HepG2 (cell line): Measurements from ENCODE around the gene QPCT. TPM values are rescaled to one million over a fixed set of nuclear protein-coding genes. Genes with fewer than 3 reads are reported as not detected.
A peak's percentile ranks its signal among the peaks of the same experiment; 100 is the strongest.

ENCODE experiments used
- CHCHD3 ChIP-seq: sonication (generic); formaldehyde crosslinking; IDR thresholded peaks from 2 replicates; pipeline ENCODE4 v1.8.0; 2022; ENCODE audit warnings: mild to moderate bottlenecking, missing genetic modification reagents, moderate library complexity
- EEA1 ChIP-seq: sonication (generic); formaldehyde crosslinking; IDR thresholded peaks from 2 replicates; pipeline ENCODE4 v1.5.1; 2020; ENCODE audit warnings: mild to moderate bottlenecking, missing genetic modification reagents, borderline replicate concordance
- FIP1L1 ChIP-seq: fragments of 200-400 bp; formaldehyde crosslinking; IDR thresholded peaks from 2 replicates; pipeline ENCODE4 v1.6.1; 2018; ENCODE audit warnings: low read depth, mild to moderate bottlenecking, low read length, moderate library complexity, borderline replicate concordance; ENCODE audit not compliant: insufficient read depth
- GATAD1 ChIP-seq: IDR thresholded peaks from 2 replicates; pipeline ENCODE4 v1.6.1; 2016; ENCODE audit warnings: missing genetic modification reagents, missing compliant biosample characterization
- HDAC1 ChIP-seq: sonication (generic); formaldehyde crosslinking; IDR thresholded peaks from 2 replicates; pipeline ENCODE4 v1.5.1; 2020; ENCODE audit warnings: mild to moderate bottlenecking, missing genetic modification reagents
- HNRNPL ChIP-seq: fragments of 200-400 bp; formaldehyde crosslinking; IDR thresholded peaks from 2 replicates; pipeline ENCODE4 v1.6.1; 2017; ENCODE audit warnings: mild to moderate bottlenecking, low read depth, low read length
- IKZF1 ChIP-seq: fragments of 450-650 bp; IDR thresholded peaks from 2 replicates; pipeline ENCODE4 v1.7.1; 2016
- MLLT10 ChIP-seq: sonication (generic); formaldehyde crosslinking; IDR thresholded peaks from 2 replicates; pipeline ENCODE4 v1.4.0; 2020; ENCODE audit warnings: missing genetic modification reagents
- NR2C2 ChIP-seq: sonication (generic); formaldehyde crosslinking; IDR thresholded peaks from 2 replicates; pipeline ENCODE4 v1.4.0; 2020; ENCODE audit warnings: missing genetic modification reagents, mild to moderate bottlenecking, moderate library complexity, borderline replicate concordance
- RBFOX2 ChIP-seq: fragments of 200-400 bp; formaldehyde crosslinking; IDR thresholded peaks from 2 replicates; pipeline ENCODE4 v1.6.1; 2017; ENCODE audit warnings: low read depth, mild to moderate bottlenecking, low read length
- SIX1 ChIP-seq: sonication (generic); formaldehyde crosslinking; IDR thresholded peaks from 2 replicates; pipeline ENCODE4 v1.4.0; 2020; ENCODE audit warnings: missing genetic modification reagents, borderline replicate concordance
- SIX4 ChIP-seq: sonication (generic); formaldehyde crosslinking; IDR thresholded peaks from 2 replicates; pipeline ENCODE4 v1.4.0; 2020; ENCODE audit warnings: missing genetic modification reagents
- SKI ChIP-seq: fragments of 450-650 bp; IDR thresholded peaks from one replicate; pipeline ENCODE4 v1.6.1; 2018; ENCODE audit warnings: mild to moderate bottlenecking; ENCODE audit not compliant: partially characterized antibody
- SP4 ChIP-seq: sonication (generic); formaldehyde crosslinking; IDR thresholded peaks from 2 replicates; pipeline ENCODE4 v1.8.1; 2023; ENCODE audit warnings: mild to moderate bottlenecking, missing genetic modification reagents
- SP5 ChIP-seq: IDR thresholded peaks from 2 replicates; pipeline ENCODE4 v1.6.1; 2016; ENCODE audit warnings: low read depth, borderline replicate concordance
- TBX3 ChIP-seq: fragments of 450-650 bp; IDR thresholded peaks from 2 replicates; pipeline ENCODE4 v1.6.1; 2017; ENCODE audit warnings: antibody characterized with exemption, mild to moderate bottlenecking, inconsistent platforms, borderline replicate concordance
- TEAD3 ChIP-seq: optimal IDR thresholded peaks from 2 replicates; pipeline ENCODE3; 2016; ENCODE audit warnings: borderline replicate concordance
- ZC3H4 ChIP-seq: sonication (generic); formaldehyde crosslinking; IDR thresholded peaks from 2 replicates; pipeline ENCODE4 v1.4.0; 2020; ENCODE audit warnings: missing genetic modification reagents, borderline replicate concordance
- ZFP36 ChIP-seq: fragments of 150-350 bp; IDR thresholded peaks from 2 replicates; pipeline ENCODE4 v1.6.1; 2018; ENCODE audit warnings: borderline replicate concordance, low read length, low read depth; ENCODE audit not compliant: partially characterized antibody
- ZMYM3 ChIP-seq: sonication (generic); formaldehyde crosslinking; IDR thresholded peaks from 2 replicates; pipeline ENCODE4 v1.5.1; 2020; ENCODE audit warnings: mild to moderate bottlenecking, missing genetic modification reagents
- ZNF101 ChIP-seq: sonication (generic); formaldehyde crosslinking; IDR thresholded peaks from 2 replicates; pipeline ENCODE4 v1.4.0; 2020; ENCODE audit warnings: mild to moderate bottlenecking, low read depth, missing genetic modification reagents, borderline replicate concordance
- ZNF12 ChIP-seq: sonication (generic); formaldehyde crosslinking; IDR thresholded peaks from 2 replicates; pipeline ENCODE4 v1.5.0; 2020; ENCODE audit warnings: missing genetic modification reagents
- ZNF124 ChIP-seq: sonication (generic); formaldehyde crosslinking; IDR thresholded peaks from 2 replicates; pipeline ENCODE4 v1.4.0; 2020; ENCODE audit warnings: missing genetic modification reagents
- ZNF256 ChIP-seq: sonication (generic); formaldehyde crosslinking; conservative IDR thresholded peaks from 2 replicates; pipeline ENCODE4 v1.4.0; 2020; ENCODE audit warnings: missing genetic modification reagents
- ZNF274 ChIP-seq: sonication (generic); formaldehyde crosslinking; IDR thresholded peaks from 2 replicates; pipeline ENCODE4 v1.5.1; 2020; ENCODE audit warnings: mild to moderate bottlenecking, missing genetic modification reagents
- ZNF564 ChIP-seq: sonication (generic); formaldehyde crosslinking; IDR thresholded peaks from 2 replicates; pipeline ENCODE4 v1.8.1; 2023; ENCODE audit warnings: mild to moderate bottlenecking, missing genetic modification reagents
- ZNF674 ChIP-seq: sonication (generic); formaldehyde crosslinking; IDR thresholded peaks from 2 replicates; pipeline ENCODE4 v1.5.0; 2020; ENCODE audit warnings: low read depth, mild to moderate bottlenecking, missing genetic modification reagents
- ZNF746 ChIP-seq: sonication (generic); formaldehyde crosslinking; IDR thresholded peaks from 2 replicates; pipeline ENCODE4 v1.8.0; 2022; ENCODE audit warnings: mild to moderate bottlenecking, missing genetic modification reagents
- ZNF850 ChIP-seq: sonication (generic); formaldehyde crosslinking; conservative IDR thresholded peaks from 2 replicates; pipeline ENCODE4 v1.9.0; 2021; ENCODE audit warnings: mild to moderate bottlenecking, missing genetic modification reagents
- polyA plus RNA-seq, 8 experiments: library from polyadenylated mRNA; depleted of rRNA in 3 of 8; stranded (reverse) in 7 of 8; unstranded in 1 of 8; fragments of >200 nt; fragmentation: Illumina TruSeq in 4 of 8; extraction: Trizol in 4 of 8; gene quantifications; 2 replicates each; pipeline versions ENCODE4 v1.2.1 to v1.2.3, GENCODE V29; 2011 to 2016; ENCODE audit warnings: low read depth in 4 of 8, missing spikeins in 1 of 8, mixed read lengths in 1 of 8; ENCODE audit not compliant: insufficient read depth in 1 of 8
- total RNA-seq, 5 experiments: library from RNA; depleted of rRNA; stranded (reverse); fragments of >200 nt; fragmentation: Illumina TruSeq; extraction: Trizol; gene quantifications; 2 replicates each; pipeline ENCODE4 v1.2.3, GENCODE V29; 2016; ENCODE audit warnings: low read depth in 1 of 5
- TF ChIP-seq, protein P1 (sequence below), 2 experiments: fragments of 450-650 bp in 1 of 2; sonication (generic) in 1 of 2; formaldehyde crosslinking; IDR thresholded peaks; 2 replicates each; pipeline versions ENCODE4 v1.5.0 to v1.8.0; 2020 to 2022; ENCODE audit warnings: mild to moderate bottlenecking in 1 of 2, missing genetic modification reagents in 1 of 2
- TF ChIP-seq, protein P2 (sequence below): IDR thresholded peaks from 2 replicates; pipeline ENCODE4 v1.6.1; 2012; ENCODE audit warnings: inconsistent platforms
- TF ChIP-seq, protein P3 (sequence below): sonication (generic); formaldehyde crosslinking; IDR thresholded peaks from 2 replicates; pipeline ENCODE4 v1.8.1; 2023; ENCODE audit warnings: missing genetic modification reagents, mild to moderate bottlenecking, borderline replicate concordance

The QPCT gene
- total and polyA plus RNA-seq, 2 of the 13 experiments (the other 11 are each of a cell fraction or from before 2014, with no cell fraction given) = 0.77 to 1.2 TPM

DNA sequence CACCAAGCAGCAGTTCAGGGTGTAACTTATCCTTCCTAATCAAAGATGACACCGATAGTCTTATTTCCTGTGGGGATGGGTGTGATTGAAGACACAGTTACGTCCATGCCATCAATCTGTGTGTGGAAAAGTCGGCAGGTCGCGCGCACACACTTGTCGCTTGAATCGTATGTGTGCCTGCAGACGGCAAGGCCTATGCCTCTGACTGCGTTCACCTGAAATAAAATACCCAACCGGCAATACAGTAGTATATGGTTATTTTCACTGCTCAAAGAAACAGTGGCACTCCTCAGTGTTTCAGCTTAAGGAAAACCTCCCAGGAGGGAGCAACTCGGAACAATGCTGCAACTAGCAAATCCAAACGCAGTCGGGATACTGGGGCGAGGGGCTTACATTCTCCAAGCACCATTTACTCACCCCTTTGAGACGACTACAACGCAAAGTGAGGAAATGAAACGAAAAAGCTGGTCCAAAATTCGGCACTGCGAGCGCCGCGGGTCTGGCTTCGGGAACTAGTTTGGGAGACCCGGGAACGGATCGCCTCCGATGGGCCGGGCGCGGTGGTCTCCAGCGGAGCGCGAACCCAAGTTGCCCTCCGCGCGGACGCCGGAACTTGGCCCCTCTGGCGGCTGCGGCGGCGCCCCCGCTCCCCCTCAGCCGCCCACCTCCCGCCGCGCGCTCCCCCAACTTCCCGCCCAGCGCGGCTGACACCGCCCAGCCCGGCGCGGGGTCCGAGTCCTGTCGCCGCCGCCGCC, 20.5 kb upstream of the QPCT start (continued):
- TF ChIP-seq, protein P1, sequence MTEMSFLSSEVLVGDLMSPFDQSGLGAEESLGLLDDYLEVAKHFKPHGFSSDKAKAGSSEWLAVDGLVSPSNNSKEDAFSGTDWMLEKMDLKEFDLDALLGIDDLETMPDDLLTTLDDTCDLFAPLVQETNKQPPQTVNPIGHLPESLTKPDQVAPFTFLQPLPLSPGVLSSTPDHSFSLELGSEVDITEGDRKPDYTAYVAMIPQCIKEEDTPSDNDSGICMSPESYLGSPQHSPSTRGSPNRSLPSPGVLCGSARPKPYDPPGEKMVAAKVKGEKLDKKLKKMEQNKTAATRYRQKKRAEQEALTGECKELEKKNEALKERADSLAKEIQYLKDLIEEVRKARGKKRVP (CRISPR knock-in tag; IDR thresholded peaks at IDR 0.05) = no peak
- TF ChIP-seq ZNF12 (CRISPR knock-in tag) (no peak), NR2C2 (CRISPR knock-in tag) (no peak), ZFP36 (no peak), GATAD1 (no peak; the same call in 1 of the 2 replicates), RBFOX2 (no peak), ZNF124 (CRISPR knock-in tag) (0 out of 2 replicates have a peak, but pooled peaks have one; percentile 55), HDAC1 (peak; percentile 45), ZNF256 (no peak), ZNF101 (CRISPR knock-in tag) (no peak), SIX1 (CRISPR knock-in tag) (no peak), ZNF746 (CRISPR knock-in tag) (no peak), SKI (no peak), ZNF274 (CRISPR knock-in tag) (peak; percentile 9; the same call in 1 of the 2 replicates), SIX4 (CRISPR knock-in tag) (no peak), ZC3H4 (CRISPR knock-in tag) (no peak), IKZF1 (no peak), HNRNPL (no peak), ZNF674 (no peak), ZMYM3 (no peak), ZNF564 (CRISPR knock-in tag) (no peak), MLLT10 (no peak), TBX3 (no peak), ZNF850 (CRISPR knock-in tag) (0 out of 2 replicates have a peak, but pooled peaks have one; percentile 15), CHCHD3 (CRISPR knock-in tag) (no peak), SP5 (CRISPR knock-in tag) (no peak), FIP1L1 (no peak), SP4 (CRISPR knock-in tag) (no peak), EEA1 (peak; percentile 57; the same call in 1 of the 2 replicates), TEAD3 (CRISPR knock-in tag) (peak; percentile 31)
- TF ChIP-seq, protein P2, sequence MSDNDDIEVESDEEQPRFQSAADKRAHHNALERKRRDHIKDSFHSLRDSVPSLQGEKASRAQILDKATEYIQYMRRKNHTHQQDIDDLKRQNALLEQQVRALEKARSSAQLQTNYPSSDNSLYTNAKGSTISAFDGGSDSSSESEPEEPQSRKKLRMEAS = no peak
- TF ChIP-seq, protein P3, sequence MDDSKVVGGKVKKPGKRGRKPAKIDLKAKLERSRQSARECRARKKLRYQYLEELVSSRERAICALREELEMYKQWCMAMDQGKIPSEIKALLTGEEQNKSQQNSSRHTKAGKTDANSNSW (CRISPR knock-in tag) = no peak
